Stimulated activated CD8-positive, alpha-beta memory T cell treated with anti-CD3 and anti-CD28 coated beads, Interleukin-15, amount 100 ng/mL, for 24 hours (primary cell): ENCODE results near the gene DDX53.

Experiments used
- DNase-seq: peaks from one replicate; pipeline ENCODE4 v3.0.0-alpha.2; 2020; ENCODE audit warnings: low read depth

Gene DDX53

DNA sequence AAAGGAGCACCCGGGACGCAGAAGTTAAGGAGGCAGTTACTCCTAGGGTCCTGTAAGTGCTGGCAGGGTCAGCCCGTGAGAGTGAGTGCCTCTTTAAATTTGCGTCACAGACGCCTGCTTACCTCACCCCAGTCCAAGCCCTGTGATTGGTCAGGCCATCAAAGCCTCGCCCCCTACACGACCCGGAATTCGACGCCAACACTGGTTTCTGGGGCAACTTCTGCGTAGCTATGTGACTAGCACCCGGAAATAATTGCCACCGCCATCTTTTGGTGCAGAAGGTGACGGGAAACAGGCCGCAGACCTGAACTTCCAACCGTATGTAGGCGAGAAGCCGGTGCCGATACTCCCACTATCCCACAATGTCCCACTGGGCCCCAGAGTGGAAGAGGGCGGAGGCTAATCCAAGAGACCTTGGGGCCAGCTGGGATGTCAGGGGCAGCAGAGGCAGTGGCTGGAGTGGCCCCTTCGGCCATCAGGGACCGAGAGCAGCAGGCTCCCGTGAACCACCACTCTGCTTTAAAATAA lies at the start of gene DDX53:
TSS of gene DDX53 (plus strand) at position 265 of the 528 bp plus-strand sequence. CDS start at position 363, 98 bp downstream.
- DNase-seq = no peak

DNA sequence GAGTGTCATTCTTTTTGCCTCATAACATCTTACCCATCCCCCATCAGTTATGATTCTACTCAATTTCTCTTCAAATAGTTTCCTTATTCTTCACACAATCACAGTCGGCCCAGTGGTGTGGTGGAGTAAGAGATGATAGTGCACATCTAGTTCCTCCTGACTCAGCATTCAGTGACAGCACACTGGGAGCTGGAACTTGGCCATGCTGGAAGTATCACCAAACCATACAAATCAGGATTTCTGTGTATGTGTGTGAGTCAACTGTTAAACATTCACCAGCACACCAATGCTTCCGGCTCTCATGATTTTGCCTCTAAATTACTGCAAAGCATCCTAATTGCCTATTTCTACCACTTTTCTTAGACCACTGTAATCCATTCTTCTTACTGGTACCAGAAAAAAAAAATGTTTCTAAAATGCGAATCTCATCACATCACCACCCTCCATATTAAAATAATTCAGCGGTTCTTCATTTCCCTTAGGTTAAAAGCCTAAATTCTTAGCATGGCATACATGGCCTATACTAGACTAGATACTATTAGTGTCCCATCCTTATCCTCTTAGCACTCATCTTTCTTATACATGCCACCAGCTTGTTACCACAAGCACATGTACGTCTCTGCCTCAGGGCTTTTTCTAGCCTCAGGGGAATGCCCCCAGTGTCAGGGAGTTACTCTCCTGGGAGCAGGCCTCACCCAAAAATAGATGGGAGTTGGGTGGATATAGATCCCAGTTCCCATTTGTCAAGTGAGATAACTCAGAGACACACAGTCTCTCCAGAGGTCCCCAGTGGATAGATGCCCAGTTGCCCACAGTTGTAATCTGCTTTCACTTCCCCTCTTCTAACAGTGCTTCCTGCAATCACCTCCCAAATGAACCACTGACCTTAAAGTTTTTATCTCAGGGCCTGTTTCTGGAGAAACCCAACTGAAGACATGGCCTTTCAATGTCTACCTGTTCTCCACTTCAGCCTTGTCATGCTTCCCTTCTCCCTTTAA lies 49.2 kb upstream of the DDX53 start:
- no peak for DNase-seq

DNA sequence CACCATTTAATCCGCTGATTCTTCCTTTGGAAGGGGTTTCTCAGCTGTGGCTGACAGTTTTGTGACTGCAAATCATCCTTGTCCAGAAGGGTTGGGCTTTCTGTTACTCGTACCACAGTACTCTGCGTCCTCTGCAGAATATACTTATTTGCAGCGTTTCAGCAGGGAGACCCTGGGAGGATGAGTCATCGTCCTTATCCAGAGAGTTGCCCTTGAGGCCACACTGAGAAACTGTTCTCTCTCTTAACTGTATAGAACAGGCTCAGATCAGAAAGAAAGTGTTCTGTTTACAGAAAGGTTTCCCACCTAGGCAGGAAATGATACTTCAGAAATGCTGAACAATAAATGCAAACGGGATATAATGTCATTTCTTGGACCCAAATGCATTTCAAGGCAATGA lies 47.8 kb upstream of the DDX53 start:
- DNase-seq = no peak

DNA sequence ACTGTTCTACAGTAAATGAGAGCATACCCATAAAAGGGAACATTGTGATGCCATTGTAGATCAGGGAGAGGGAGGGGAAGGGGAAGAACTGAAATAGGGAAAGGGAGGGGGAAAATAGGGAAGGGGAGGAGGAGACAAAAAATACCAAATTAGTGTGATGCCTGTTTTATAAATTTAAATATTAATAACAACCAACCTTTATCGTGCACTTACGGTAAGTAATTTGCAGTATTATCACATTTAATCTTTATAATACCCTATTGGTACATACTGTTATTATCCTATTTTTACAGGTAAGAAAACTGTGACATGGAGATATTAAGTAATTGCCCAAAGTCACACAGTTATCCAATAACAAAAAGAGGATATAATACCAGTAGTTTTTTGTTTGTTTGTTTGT lies 41.5 kb upstream of the DDX53 start:
- no peak for DNase-seq

DNA sequence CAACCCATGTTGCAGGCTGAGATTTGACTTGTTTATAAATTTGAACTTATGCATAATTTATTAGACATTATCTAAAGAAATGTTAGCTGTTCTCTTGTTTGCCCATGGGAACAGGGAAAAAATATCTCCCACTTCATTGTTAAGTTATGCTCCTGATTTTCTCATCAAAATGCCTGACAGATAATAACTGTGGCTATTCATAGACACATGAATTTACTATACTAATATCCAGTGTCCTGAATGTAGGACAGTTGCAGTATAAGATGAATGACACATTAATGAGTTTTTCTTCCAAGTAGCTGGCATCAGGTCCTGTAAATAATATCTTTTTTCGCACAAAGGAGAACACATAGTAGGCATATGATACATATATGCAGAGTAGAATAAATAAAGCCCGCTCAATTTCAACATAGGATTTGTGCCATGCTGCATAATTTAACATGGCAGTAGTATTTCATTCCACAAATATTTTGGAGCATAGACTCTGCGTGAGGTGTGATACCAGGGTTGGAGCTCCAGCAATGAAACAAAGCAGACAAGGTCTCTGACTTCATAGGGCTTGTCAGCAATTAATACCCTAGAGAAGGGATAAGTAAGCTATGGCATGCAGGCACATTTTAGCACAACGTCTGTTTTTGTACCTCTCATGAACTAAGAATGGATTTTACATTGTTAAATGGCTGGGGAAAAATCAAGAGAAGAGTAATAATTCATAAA lies 40.4 kb upstream of the DDX53 start:
- DNase-seq = no peak

DNA sequence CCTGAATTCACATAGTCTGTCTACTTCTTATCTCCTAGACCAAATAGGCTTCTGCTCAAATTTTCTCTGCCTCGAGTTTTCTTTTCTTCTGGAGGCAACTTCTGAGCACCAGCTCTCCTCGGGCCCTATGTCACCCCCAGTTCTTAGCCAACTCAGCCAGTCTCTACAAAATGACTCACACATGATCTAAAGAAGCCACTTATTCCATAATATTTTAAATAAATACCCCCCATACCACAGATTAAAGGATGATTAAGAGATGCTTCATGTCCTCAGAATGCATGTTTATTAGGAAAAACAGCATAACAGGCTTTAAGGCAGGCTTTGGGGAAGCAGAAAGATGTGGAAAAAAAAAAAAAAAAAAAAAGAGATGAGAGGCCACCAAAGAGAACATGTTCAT lies 36.6 kb upstream of the DDX53 start:
- no peak for DNase-seq

DNA sequence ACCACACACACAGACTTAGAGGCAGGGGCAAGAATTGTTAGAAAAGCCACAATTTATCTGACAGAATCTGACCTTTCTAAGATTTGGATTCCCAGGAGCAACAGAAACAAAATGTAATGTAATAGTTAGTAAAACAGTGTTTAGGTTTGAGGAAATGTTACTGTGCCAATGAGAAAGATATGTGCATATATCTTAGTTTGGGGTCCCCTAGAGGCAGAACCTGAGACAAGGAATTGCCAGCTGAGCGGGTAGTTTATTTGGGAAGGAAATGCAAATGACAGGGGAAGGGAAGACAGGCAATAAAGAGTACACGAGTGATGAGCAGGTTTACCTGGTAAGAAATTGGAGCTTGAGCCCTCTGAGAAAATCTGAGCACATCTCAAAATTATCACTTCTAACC lies 31.3 kb upstream of the DDX53 start:
- no peak for DNase-seq

DNA sequence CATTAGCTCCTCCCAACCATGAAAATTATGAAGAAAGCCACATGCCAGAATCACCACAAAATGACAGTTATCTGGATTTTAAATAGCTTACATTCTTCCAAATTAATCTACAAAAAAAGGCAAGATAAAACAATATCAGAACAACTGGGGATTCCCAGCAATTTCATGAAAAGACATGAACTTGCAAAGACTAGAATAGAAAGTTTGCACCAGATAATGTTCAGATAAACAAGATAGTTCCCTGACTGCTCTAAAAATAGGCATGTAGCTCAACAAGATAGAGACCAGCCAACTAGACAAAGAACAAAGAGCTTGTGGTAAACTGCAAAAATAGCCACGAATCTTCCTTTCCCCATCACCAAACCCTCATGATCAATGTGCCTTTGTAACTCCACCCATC lies 30.3 kb upstream of the DDX53 start:
- no peak for DNase-seq

DNA sequence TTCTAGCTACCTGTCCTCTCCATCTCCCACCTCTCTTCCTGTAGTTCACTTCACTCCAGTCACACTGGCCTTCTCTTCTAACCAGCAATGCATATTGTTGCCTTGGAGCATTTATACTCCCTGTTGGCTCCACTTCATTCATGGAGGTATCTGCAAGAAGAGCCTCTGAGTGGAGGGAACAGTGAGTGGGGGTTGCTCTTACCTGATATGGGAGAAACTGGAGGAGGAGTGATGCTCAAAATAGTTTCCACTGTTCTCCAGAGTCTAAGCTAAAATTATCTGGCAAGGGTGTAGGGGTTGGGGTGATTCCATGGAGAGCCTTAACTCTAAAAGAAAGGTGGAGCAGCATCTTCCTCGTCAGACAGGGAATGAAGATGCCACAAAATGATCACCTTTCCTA lies 28.9 kb upstream of the DDX53 start:
- no peak for DNase-seq

DNA sequence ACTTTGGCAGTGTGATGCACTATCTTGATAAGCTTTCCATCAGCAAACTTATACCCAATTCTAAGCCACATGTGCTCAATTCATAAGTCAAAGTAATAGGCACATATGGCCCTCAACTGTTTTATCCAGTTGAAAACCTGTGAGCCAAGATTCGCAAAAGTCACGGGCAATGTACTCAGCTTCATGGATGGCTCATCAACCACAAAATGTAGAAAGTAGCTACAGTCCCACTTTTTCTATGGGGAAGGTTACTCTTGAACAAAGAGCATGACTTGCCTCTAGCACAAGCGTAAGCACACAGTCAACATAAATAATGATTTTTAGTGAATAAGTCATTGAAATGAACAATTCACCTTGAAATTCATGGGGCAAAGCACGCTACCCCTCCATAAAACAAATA lies 25.1 kb upstream of the DDX53 start:
- DNase-seq = no peak

DNA sequence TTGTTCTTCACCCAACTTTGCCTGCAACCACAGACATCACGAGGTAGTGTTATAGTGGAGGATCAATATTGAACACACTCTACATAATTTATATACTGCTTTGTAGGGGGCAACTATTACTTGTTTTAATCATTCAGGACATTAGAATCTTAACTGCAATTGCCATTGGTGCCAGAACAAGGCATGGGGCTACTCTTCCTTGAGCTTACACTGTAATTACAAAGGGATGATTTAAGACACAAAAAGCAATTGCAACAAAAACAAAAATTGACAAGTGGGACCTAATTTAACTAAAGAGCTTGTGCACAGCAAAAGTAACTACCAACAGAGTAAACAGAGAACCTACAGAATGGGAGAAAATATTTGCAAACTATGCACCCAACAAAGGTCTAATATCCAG lies 24.0 kb upstream of the DDX53 start:
- no peak for DNase-seq

DNA sequence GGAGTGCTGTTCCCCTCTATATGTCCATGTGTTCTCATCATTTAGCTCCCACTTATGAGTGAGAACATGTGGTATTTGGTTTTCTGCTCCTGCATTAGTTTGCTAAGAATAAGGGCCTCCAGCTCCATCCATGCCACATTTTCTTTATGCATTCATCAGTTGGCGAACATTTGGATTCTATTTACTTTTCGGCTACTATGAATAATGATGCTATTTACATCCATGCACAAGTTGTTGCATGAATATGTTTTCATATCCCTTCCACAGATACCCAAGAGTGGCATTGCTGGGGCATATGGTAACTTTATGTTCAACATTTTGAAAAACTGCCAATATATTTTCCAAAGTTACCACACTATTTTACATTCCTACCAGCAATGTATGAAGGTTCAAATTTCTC lies 13.8 kb upstream of the DDX53 start:
- no peak for DNase-seq

DNA sequence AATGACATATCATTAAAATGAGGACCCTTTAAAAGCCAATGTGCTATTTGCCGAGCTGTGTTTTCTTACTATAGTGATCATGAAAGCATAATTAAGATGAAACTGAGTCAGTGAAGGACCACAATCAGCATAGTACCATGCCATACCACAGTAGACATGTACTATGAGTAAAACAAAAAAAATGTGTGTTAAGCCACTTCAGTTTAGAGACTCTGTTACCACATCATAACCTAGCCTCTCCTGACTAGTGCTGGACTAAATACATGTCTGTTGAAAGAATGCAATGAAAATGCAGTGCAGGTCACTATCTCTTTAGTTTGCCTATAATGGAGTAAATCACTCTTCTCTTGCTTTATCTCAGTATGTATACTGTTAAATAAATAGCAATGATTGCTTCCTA lies 12.3 kb upstream of the DDX53 start:
- DNase-seq = no peak

DNA sequence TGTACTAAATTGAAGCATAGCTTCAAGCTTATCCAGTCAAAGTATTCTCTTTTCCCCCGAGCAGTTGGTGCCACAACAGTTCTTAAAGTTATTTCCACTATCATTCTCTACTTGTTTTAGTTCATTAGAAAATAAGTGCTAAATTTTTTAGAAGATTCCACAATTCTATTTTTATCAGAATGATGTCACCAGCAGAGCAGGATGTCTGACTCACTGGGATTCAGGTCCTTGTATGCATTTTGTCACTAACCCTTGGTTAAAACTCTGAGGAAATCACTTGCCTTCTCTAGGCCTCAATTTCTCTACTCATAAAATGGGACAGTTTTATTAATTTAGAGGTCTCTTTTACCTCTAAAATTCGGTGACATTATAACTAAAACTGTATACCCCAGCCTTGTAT lies 3.4 kb downstream of the DDX53 start:
- DNase-seq = no peak

DNA sequence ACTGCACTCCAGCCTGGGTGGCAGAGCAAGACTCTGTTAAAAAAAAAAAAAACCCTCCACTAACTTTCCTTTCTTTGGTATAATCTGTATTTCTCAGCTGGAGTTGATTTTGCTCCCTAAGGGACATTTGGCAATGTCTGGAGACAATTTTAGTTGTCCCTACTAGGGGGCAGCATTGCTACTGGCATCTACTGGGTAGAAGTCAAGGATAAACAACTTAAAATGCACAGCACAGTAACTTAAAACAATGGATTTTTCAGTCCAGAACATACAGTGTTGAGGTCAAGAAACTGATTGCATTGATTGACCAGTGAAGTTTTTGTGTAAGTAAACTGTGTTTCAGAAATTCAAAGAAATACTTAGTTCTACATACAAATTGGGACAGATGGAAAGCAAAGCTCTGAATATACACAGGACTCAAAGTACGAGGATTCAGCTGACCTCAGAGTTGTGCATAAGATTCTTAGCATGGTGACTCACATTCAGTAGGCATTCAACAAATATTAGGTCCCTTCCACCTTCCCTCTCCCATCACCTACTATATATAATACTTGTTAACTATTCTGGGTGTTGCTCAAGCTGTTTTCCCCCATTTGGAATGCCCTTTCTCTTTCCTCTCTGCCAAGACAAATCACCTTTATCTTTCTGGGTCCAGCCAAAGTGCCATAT lies 8.8 kb downstream of the DDX53 start:
- DNase-seq = no peak

DNA sequence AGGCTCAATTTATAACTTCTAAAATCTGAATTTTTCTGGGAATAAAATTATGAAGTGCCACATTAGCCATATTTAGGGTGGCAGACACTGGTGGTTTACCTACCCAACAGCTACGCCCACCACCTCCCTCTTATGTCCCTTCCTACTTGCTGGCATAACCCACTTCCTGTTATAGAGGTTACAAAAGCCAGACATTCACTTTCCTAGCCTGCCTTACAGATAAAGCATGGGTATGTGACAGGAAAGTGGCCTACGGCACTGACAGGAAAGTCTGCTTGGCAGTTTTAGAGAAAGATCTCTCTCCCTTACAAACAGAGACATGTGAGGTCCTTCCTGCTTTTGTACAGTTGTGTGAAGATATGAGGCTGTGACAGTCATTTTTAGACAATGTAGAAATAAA lies 12.4 kb downstream of the DDX53 start:
- DNase-seq = no peak

DNA sequence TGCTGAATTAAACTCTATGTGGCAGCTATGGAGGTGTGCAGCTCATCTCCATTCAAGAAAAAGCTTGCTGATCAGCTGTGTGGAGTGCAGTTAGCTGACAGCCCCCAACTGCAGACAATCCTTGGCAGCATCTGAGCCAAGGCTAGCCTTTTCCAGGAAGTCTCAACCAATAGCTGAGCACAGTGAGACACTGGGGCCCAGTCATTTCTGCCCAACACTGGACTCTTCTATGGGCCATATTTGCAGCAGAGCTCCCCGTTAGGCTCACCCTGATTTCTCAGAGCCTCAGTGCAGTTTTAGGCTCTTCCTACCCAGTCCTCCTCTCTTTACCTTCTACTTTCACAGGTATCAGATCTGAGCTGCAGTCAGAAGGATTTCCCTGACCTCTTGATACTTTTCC lies 12.9 kb downstream of the DDX53 start:
- no peak for DNase-seq

DNA sequence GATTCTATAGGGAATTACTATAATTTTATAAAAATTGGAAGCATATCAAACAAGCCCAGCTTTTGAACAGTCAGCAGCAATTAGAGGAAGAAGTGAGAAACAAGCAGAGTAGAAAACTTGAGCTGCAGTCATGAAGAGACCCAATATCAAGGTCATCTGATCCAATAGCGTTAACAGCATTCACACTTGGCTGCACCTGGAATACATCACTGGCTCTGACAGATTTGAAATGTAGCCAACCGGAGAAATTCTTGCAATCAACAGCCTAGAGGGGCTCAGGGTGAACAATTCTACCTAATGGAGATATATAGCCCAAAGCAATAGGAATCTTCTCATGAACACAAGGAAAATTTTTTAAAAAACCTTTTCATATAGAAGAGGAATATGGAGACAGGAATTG lies 13.6 kb downstream of the DDX53 start:
- no peak for DNase-seq

DNA sequence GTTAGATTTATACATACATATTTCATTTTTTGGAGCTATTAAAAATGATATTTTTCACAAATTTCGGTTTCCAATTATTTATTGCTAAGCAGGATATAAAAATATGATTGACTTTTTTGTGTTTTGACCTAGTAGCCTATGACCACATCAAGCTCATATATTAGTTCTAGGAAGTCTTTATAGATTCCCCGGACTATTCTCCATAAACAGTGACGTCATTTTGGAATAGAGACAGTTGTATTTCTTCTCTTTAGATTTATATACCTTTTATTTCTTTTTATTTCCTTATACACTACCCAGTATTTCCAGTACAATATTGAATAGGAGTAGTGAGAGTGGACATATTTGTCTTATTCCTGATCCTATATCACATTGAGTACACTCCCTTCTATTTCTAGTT lies 31.8 kb downstream of the DDX53 start:
- no peak for DNase-seq

DNA sequence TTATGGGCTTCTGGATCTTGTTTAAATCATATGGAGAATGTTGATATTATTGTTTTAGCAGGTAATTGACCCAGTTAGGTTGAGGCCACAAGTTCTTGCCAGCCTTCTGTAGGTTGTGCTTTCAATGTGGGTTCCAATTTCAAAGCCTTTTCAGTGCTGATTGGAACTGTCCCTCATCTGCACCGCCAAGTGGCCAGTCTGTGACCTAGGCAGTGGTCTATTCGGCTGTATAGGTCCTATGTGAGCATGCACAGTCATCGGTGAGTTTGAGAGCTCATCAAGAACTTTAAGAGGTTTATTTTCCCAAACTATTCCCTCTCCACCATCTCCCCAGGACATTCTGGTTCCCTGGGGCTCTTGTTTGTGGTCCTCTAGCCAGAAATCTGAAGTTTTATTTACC lies 35.7 kb downstream of the DDX53 start:
- no peak for DNase-seq

DNA sequence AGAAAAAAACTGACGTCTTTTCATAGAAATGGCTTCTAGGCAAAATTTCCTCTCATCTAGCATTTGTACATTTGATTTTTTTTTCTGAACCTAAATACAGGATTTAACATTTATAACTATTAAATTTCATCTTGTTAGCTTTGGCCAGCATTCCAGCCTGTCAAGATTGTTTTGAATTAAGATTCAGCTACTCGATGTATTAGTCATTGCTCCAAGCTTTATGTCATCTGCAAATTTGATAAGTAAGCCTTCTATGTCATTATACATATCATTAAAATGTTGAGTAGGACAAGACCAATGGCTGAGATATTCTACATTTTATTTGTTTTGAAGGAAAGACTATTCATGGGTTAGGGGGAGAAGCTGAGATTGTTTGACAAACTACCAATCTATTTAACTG lies 46.7 kb downstream of the DDX53 start:
- DNase-seq = no peak

DNA sequence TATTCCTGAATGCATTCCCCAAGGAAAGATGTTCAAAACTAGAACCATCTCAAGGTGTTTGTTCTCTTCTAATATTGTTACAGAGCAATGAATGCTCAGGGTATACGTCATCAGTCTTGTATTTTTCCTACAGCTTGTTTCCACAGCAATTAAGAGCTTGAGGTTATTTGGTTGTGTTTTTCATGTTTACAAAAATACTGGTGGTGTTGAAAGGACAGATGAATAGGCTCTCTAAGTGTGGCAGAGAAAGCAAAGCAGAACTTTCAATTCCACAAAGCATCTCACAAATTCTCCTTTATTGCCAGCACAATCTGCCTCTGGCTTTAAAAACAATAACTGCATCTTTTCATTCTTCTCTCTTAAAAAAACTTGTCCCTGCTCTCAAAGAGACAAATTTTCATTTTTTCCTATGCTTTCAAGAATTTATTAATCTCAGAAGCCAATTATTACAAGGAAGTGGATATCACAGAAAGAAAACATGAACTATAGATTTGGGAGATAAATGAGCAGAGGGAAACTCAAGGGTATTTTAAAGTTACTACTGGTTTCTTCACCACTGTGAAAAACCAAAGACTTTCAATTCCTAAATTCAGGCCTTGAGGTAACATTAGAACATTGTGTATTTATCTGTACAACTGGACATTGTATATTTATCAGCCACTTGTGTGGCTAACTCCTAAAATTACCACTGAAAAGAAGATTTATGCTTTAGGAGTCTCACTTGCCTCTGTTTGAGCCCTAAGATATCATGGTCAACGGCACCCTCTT lies 49.2 kb downstream of the DDX53 start:
- DNase-seq = no peak
